ENCODE measurements around the gene DLEC1.
"Not testable (repeated sequence)": the region's sequence is repeated elsewhere in the genome, so short reads cannot be mapped to it uniquely, and the experiment has no call there.

The DLEC1 gene

GRCh38 chr3:38034335-38034734 is 4.7 kb upstream of the DLEC1 start:
- H2AK5ac ChIP-seq (ENCODE audit: low read length); H2BK120ac ChIP-seq (ENCODE audit: low read depth, low read length); H3K4me2 ChIP-seq (ENCODE audit: low read length); H3K36me3 ChIP-seq (ENCODE audit: control insufficient read depth, insufficient read depth, low read length); H3K4ac ChIP-seq (ENCODE audit: low read depth, low read length); H3K4me3 ChIP-seq (ENCODE audit: low read length); H3K18ac ChIP-seq (ENCODE audit: low read length); H3K79me2 ChIP-seq (ENCODE audit: control insufficient read depth, insufficient read depth, low read length); H3K23ac ChIP-seq (ENCODE audit: low read length); H3K27me3 ChIP-seq (ENCODE audit: insufficient read depth, low read length, poor library complexity); DNase-seq; H3K79me1 ChIP-seq (ENCODE audit: low read length); H3K4me1 ChIP-seq (ENCODE audit: control insufficient read depth, low read depth, low read length); H4K5ac ChIP-seq (ENCODE audit: low read length); H3K9ac ChIP-seq (ENCODE audit: low read length); H2BK15ac ChIP-seq (replicated peaks; ENCODE audit: low read depth); H3K56ac ChIP-seq (ENCODE audit: low read length); H4K8ac ChIP-seq (ENCODE audit: low read depth, low read length); H3K27ac ChIP-seq (ENCODE audit: low read depth, low read length); H2BK5ac ChIP-seq (ENCODE audit: low read length): not testable (repeated sequence)
- no CpG with 5 or more reads among the region's 9 CpGs for WGBS (ENCODE audit: extremely low coverage, insufficient coverage, low lambda C conversion rate)

- no peaks in the 10 kb centered on the region for H3K36me3 ChIP-seq (ENCODE audit: control insufficient read depth, insufficient read depth, low read length)
- H3K79me1 ChIP-seq (ENCODE audit: low read length) = no peaks in the 10 kb centered on the region
- no peak overlapping the region for H3K56ac ChIP-seq (ENCODE audit: low read length)
- no peak for DNase-seq
- no peak overlapping the region for H3K4me3 ChIP-seq (ENCODE audit: low read length)
- no peak overlapping the region for H2BK15ac ChIP-seq (replicated peaks; ENCODE audit: low read depth)
- no peak overlapping the region for H4K5ac ChIP-seq (ENCODE audit: low read length)
- no peak overlapping the region for H3K18ac ChIP-seq (ENCODE audit: low read length)
- no peak overlapping the region for H3K4me2 ChIP-seq (ENCODE audit: low read length)
- no peak overlapping the region for H2AK5ac ChIP-seq (ENCODE audit: low read length)
- no peak overlapping the region for H3K9ac ChIP-seq (ENCODE audit: low read length)
- peaks cover 9% of the 10 kb centered on the region for H3K27me3 ChIP-seq (ENCODE audit: insufficient read depth, low read length, poor library complexity)
- H3K4me1 ChIP-seq (ENCODE audit: control insufficient read depth, low read depth, low read length) = peaks cover 4% of the 10 kb centered on the region
- no CpG with 5 or more reads among the region's 5 CpGs for WGBS (ENCODE audit: extremely low coverage, insufficient coverage, low lambda C conversion rate)
- H3K27ac ChIP-seq (ENCODE audit: low read depth, low read length) = no peak overlapping the region
- H3K4ac ChIP-seq (ENCODE audit: low read depth, low read length) = no peak overlapping the region
- no peak overlapping the region for H2BK5ac ChIP-seq (ENCODE audit: low read length)
- no peak overlapping the region for H3K23ac ChIP-seq (ENCODE audit: low read length)
- no peak overlapping the region for H2BK120ac ChIP-seq (ENCODE audit: low read depth, low read length)
- no peaks in the 10 kb centered on the region for H3K79me2 ChIP-seq (ENCODE audit: control insufficient read depth, insufficient read depth, low read length)
- H4K8ac ChIP-seq (ENCODE audit: low read depth, low read length) = no peak overlapping the region
Observed at GRCh38 chr3:38036286-38036685, 2.7 kb upstream of the DLEC1 start.

GRCh38 chr3:38036906-38037305 is 2.1 kb upstream of the DLEC1 start:
- no peak overlapping the region for H4K8ac ChIP-seq (ENCODE audit: low read depth, low read length)
- H3K56ac ChIP-seq (ENCODE audit: low read length) = no peak overlapping the region
- no CpG with 5 or more reads among the region's 3 CpGs for WGBS (ENCODE audit: extremely low coverage, insufficient coverage, low lambda C conversion rate)
- H3K4me2 ChIP-seq (ENCODE audit: low read length) = no peak overlapping the region
- no peak overlapping the region for H3K18ac ChIP-seq (ENCODE audit: low read length)
- H2BK5ac ChIP-seq (ENCODE audit: low read length) = no peak overlapping the region
- H3K79me2 ChIP-seq (ENCODE audit: control insufficient read depth, insufficient read depth, low read length) = no peaks in the 10 kb centered on the region
- no peaks in the 10 kb centered on the region for H3K36me3 ChIP-seq (ENCODE audit: control insufficient read depth, insufficient read depth, low read length)
- H3K79me1 ChIP-seq (ENCODE audit: low read length) = no peaks in the 10 kb centered on the region
- no peak overlapping the region for H2BK15ac ChIP-seq (replicated peaks; ENCODE audit: low read depth)
- H2AK5ac ChIP-seq (ENCODE audit: low read length) = no peak overlapping the region
- peaks cover 4% of the 10 kb centered on the region for H3K4me1 ChIP-seq (ENCODE audit: control insufficient read depth, low read depth, low read length)
- no peak for DNase-seq
- H3K23ac ChIP-seq (ENCODE audit: low read length) = no peak overlapping the region
- no peak overlapping the region for H4K5ac ChIP-seq (ENCODE audit: low read length)
- peaks cover 9% of the 10 kb centered on the region for H3K27me3 ChIP-seq (ENCODE audit: insufficient read depth, low read length, poor library complexity)
- H2BK120ac ChIP-seq (ENCODE audit: low read depth, low read length) = no peak overlapping the region
- H3K4me3 ChIP-seq (ENCODE audit: low read length) = no peak overlapping the region
- H3K9ac ChIP-seq (ENCODE audit: low read length) = no peak overlapping the region
- no peak overlapping the region for H3K4ac ChIP-seq (ENCODE audit: low read depth, low read length)
- no peak overlapping the region for H3K27ac ChIP-seq (ENCODE audit: low read depth, low read length)

- no peaks in the 10 kb centered on the region for H3K79me1 ChIP-seq (ENCODE audit: low read length)
- no peak overlapping the region for H3K4ac ChIP-seq (ENCODE audit: low read depth, low read length)
- no peak overlapping the region for H2BK15ac ChIP-seq (replicated peaks; ENCODE audit: low read depth)
- H3K36me3 ChIP-seq (ENCODE audit: control insufficient read depth, insufficient read depth, low read length) = no peaks in the 10 kb centered on the region
- no peak overlapping the region for H3K23ac ChIP-seq (ENCODE audit: low read length)
- no peak overlapping the region for H2BK5ac ChIP-seq (ENCODE audit: low read length)
- peaks cover 4% of the 10 kb centered on the region for H3K4me1 ChIP-seq (ENCODE audit: control insufficient read depth, low read depth, low read length)
- H4K8ac ChIP-seq (ENCODE audit: low read depth, low read length) = peak overlapping the region; percentile 97
- H3K79me2 ChIP-seq (ENCODE audit: control insufficient read depth, insufficient read depth, low read length) = no peaks in the 10 kb centered on the region
- H3K4me3 ChIP-seq (ENCODE audit: low read length) = no peak overlapping the region
- peaks cover 9% of the 10 kb centered on the region for H3K27me3 ChIP-seq (ENCODE audit: insufficient read depth, low read length, poor library complexity)
- no CpG with 5 or more reads among the region's 5 CpGs for WGBS (ENCODE audit: extremely low coverage, insufficient coverage, low lambda C conversion rate)
- H2AK5ac ChIP-seq (ENCODE audit: low read length) = no peak overlapping the region
- H3K56ac ChIP-seq (ENCODE audit: low read length) = no peak overlapping the region
- no peak overlapping the region for H3K9ac ChIP-seq (ENCODE audit: low read length)
- no peak overlapping the region for H3K18ac ChIP-seq (ENCODE audit: low read length)
- H2BK120ac ChIP-seq (ENCODE audit: low read depth, low read length) = no peak overlapping the region
- no peak overlapping the region for H3K27ac ChIP-seq (ENCODE audit: low read depth, low read length)
- H4K5ac ChIP-seq (ENCODE audit: low read length) = no peak overlapping the region
- no peak overlapping the region for H3K4me2 ChIP-seq (ENCODE audit: low read length)
- DNase-seq = no peak
Observed at GRCh38 chr3:38038447-38038911, 529 bp upstream of the DLEC1 start.

GRCh38 chr3:38039899-38040261 is 872 bp downstream of the DLEC1 start:
- Histone ChIP-seq H3K9ac (ENCODE audit: low read length) (no peak overlapping the region), H2BK120ac (ENCODE audit: low read depth, low read length) (no peak overlapping the region), H4K8ac (ENCODE audit: low read depth, low read length) (no peak overlapping the region), H3K79me2 (ENCODE audit: control insufficient read depth, insufficient read depth, low read length) (no peaks in the 10 kb centered on the region), H2AK5ac (ENCODE audit: low read length) (no peak overlapping the region), H3K23ac (ENCODE audit: low read length) (no peak overlapping the region), H3K36me3 (ENCODE audit: control insufficient read depth, insufficient read depth, low read length) (no peaks in the 10 kb centered on the region), H3K4me1 (ENCODE audit: control insufficient read depth, low read depth, low read length) (peaks cover 4% of the 10 kb centered on the region), H3K4me2 (ENCODE audit: low read length) (no peak overlapping the region), H3K56ac (ENCODE audit: low read length) (no peak overlapping the region), H3K27ac (ENCODE audit: low read depth, low read length) (no peak overlapping the region), H2BK5ac (ENCODE audit: low read length) (no peak overlapping the region), H3K79me1 (ENCODE audit: low read length) (no peaks in the 10 kb centered on the region), H3K27me3 (ENCODE audit: insufficient read depth, low read length, poor library complexity) (peaks cover 9% of the 10 kb centered on the region), H2BK15ac (replicated peaks; ENCODE audit: low read depth) (no peak overlapping the region), H3K4me3 (ENCODE audit: low read length) (no peak overlapping the region), H3K18ac (ENCODE audit: low read length) (no peak overlapping the region), H3K4ac (ENCODE audit: low read depth, low read length) (no peak overlapping the region), H4K5ac (ENCODE audit: low read length) (no peak overlapping the region)
- no CpG with 5 or more reads among the region's 11 CpGs for WGBS (ENCODE audit: extremely low coverage, insufficient coverage, low lambda C conversion rate)
- DNase-seq = peak; percentile 57

- H2BK15ac ChIP-seq (replicated peaks; ENCODE audit: low read depth) = no peak overlapping the region
- no peak overlapping the region for H4K8ac ChIP-seq (ENCODE audit: low read depth, low read length)
- no peaks in the 10 kb centered on the region for H3K79me2 ChIP-seq (ENCODE audit: control insufficient read depth, insufficient read depth, low read length)
- H4K5ac ChIP-seq (ENCODE audit: low read length) = no peak overlapping the region
- no peak overlapping the region for H3K4ac ChIP-seq (ENCODE audit: low read depth, low read length)
- H3K27me3 ChIP-seq (ENCODE audit: insufficient read depth, low read length, poor library complexity) = peaks cover 9% of the 10 kb centered on the region
- no peak for DNase-seq
- no peaks in the 10 kb centered on the region for H3K36me3 ChIP-seq (ENCODE audit: control insufficient read depth, insufficient read depth, low read length)
- no CpG with 5 or more reads among the region's 5 CpGs for WGBS (ENCODE audit: extremely low coverage, insufficient coverage, low lambda C conversion rate)
- no peak overlapping the region for H2BK120ac ChIP-seq (ENCODE audit: low read depth, low read length)
- no peaks in the 10 kb centered on the region for H3K79me1 ChIP-seq (ENCODE audit: low read length)
- no peak overlapping the region for H3K27ac ChIP-seq (ENCODE audit: low read depth, low read length)
- H2AK5ac ChIP-seq (ENCODE audit: low read length) = no peak overlapping the region
- no peak overlapping the region for H3K4me2 ChIP-seq (ENCODE audit: low read length)
- no peak overlapping the region for H2BK5ac ChIP-seq (ENCODE audit: low read length)
- H3K4me3 ChIP-seq (ENCODE audit: low read length) = no peak overlapping the region
- H3K23ac ChIP-seq (ENCODE audit: low read length) = no peak overlapping the region
- H3K18ac ChIP-seq (ENCODE audit: low read length) = no peak overlapping the region
- peaks cover 4% of the 10 kb centered on the region for H3K4me1 ChIP-seq (ENCODE audit: control insufficient read depth, low read depth, low read length)
- no peak overlapping the region for H3K56ac ChIP-seq (ENCODE audit: low read length)
- no peak overlapping the region for H3K9ac ChIP-seq (ENCODE audit: low read length)
Observed at GRCh38 chr3:38040401-38040800, 1.4 kb downstream of the DLEC1 start.

Data from mesendoderm (in vitro differentiated cells).